ENCODE results near the gene SORCS1.

Gene SORCS1

GRCh38 chr10:106612381-106612780 is 552.1 kb downstream of the SORCS1 start:
- Histone ChIP-seq H3K27ac (ENCODE audit: low read length) (no peak overlapping the region), H3K36me3 (ENCODE audit: control insufficient read depth in 1 of 2, insufficient read depth in 2 of 2, low read length in 2 of 2) (no peaks in the 10 kb centered on the region), H3K27me3 (ENCODE audit: low read depth, low read length) (no peaks in the 10 kb centered on the region), H3K9me3 (ENCODE audit: control insufficient read depth in 1 of 2, low read length in 2 of 2) (no peaks in the 10 kb centered on the region), H3K4me1 (ENCODE audit: control insufficient read depth in 1 of 2, insufficient read depth in 2 of 2, low read length in 2 of 2) (no peaks in the 10 kb centered on the region), H3K4me3 (ENCODE audit: low read depth in 1 of 2, low read length in 2 of 2) (no peak overlapping the region)

- Histone ChIP-seq H3K36me3 (ENCODE audit: control insufficient read depth in 1 of 2, insufficient read depth in 2 of 2, low read length in 2 of 2) (no peaks in the 10 kb centered on the region), H3K9me3 (ENCODE audit: control insufficient read depth in 1 of 2, low read length in 2 of 2) (no peaks in the 10 kb centered on the region), H3K4me3 (ENCODE audit: low read depth in 1 of 2, low read length in 2 of 2) (no peak overlapping the region), H3K4me1 (ENCODE audit: control insufficient read depth in 1 of 2, insufficient read depth in 2 of 2, low read length in 2 of 2) (no peaks in the 10 kb centered on the region), H3K27me3 (ENCODE audit: low read depth, low read length) (no peaks in the 10 kb centered on the region), H3K27ac (ENCODE audit: low read length) (no peak overlapping the region)
Observed at GRCh38 chr10:106609470-106610266, 554.8 kb downstream of the SORCS1 start.

GRCh38 chr10:106608066-106608465 is 556.4 kb downstream of the SORCS1 start:
- no peaks in the 10 kb centered on the region for H3K27me3 ChIP-seq (ENCODE audit: low read depth, low read length)
- no peaks in the 10 kb centered on the region for H3K36me3 ChIP-seq (ENCODE audit: control insufficient read depth in 1 of 2, insufficient read depth in 2 of 2, low read length in 2 of 2)
- no peak overlapping the region for H3K27ac ChIP-seq (ENCODE audit: low read length)
- no peaks in the 10 kb centered on the region for H3K4me1 ChIP-seq (ENCODE audit: control insufficient read depth in 1 of 2, insufficient read depth in 2 of 2, low read length in 2 of 2)
- H3K9me3 ChIP-seq (ENCODE audit: control insufficient read depth in 1 of 2, low read length in 2 of 2), result no peaks in the 10 kb centered on the region
- H3K4me3 ChIP-seq (ENCODE audit: low read depth in 1 of 2, low read length in 2 of 2), result no peak overlapping the region

GRCh38 chr10:106595281-106595680 is 569.2 kb downstream of the SORCS1 start:
- no peaks in the 10 kb centered on the region for H3K36me3 ChIP-seq (ENCODE audit: control insufficient read depth in 1 of 2, insufficient read depth in 2 of 2, low read length in 2 of 2)

GRCh38 chr10:106593876-106594275 is 570.6 kb downstream of the SORCS1 start:
- Histone ChIP-seq H3K4me3 (ENCODE audit: low read depth in 1 of 2, low read length in 2 of 2) (no peak overlapping the region), H3K4me1 (ENCODE audit: control insufficient read depth in 1 of 2, insufficient read depth in 2 of 2, low read length in 2 of 2) (no peaks in the 10 kb centered on the region), H3K27ac (ENCODE audit: low read length) (no peak overlapping the region), H3K27me3 (ENCODE audit: low read depth, low read length) (no peaks in the 10 kb centered on the region), H3K9me3 (ENCODE audit: control insufficient read depth in 1 of 2, low read length in 2 of 2) (no peaks in the 10 kb centered on the region), H3K36me3 (ENCODE audit: control insufficient read depth in 1 of 2, insufficient read depth in 2 of 2, low read length in 2 of 2) (no peaks in the 10 kb centered on the region)

More at GRCh38 chr10:106595281-106595680, 569.2 kb downstream of the SORCS1 start:
- Histone ChIP-seq H3K4me3 (ENCODE audit: low read depth in 1 of 2, low read length in 2 of 2) (no peak overlapping the region), H3K9me3 (ENCODE audit: control insufficient read depth in 1 of 2, low read length in 2 of 2) (no peaks in the 10 kb centered on the region), H3K4me1 (ENCODE audit: control insufficient read depth in 1 of 2, insufficient read depth in 2 of 2, low read length in 2 of 2) (no peaks in the 10 kb centered on the region), H3K27me3 (ENCODE audit: low read depth, low read length) (no peaks in the 10 kb centered on the region), H3K27ac (ENCODE audit: low read length) (no peak overlapping the region)

GRCh38 chr10:106592396-106592795 is 572.1 kb downstream of the SORCS1 start:
- no peaks in the 10 kb centered on the region for H3K27me3 ChIP-seq (ENCODE audit: low read depth, low read length)
- no peaks in the 10 kb centered on the region for H3K9me3 ChIP-seq (ENCODE audit: control insufficient read depth in 1 of 2, low read length in 2 of 2)
- H3K36me3 ChIP-seq (ENCODE audit: control insufficient read depth in 1 of 2, insufficient read depth in 2 of 2, low read length in 2 of 2), result no peaks in the 10 kb centered on the region
- no peak overlapping the region for H3K4me3 ChIP-seq (ENCODE audit: low read depth in 1 of 2, low read length in 2 of 2)
- no peaks in the 10 kb centered on the region for H3K4me1 ChIP-seq (ENCODE audit: control insufficient read depth in 1 of 2, insufficient read depth in 2 of 2, low read length in 2 of 2)
- H3K27ac ChIP-seq (ENCODE audit: low read length), result no peak overlapping the region

GRCh38 chr10:106582291-106582690 is 582.2 kb downstream of the SORCS1 start:
- Histone ChIP-seq H3K4me1 (ENCODE audit: control insufficient read depth in 1 of 2, insufficient read depth in 2 of 2, low read length in 2 of 2) (no peaks in the 10 kb centered on the region), H3K9me3 (ENCODE audit: control insufficient read depth in 1 of 2, low read length in 2 of 2) (no peaks in the 10 kb centered on the region), H3K36me3 (ENCODE audit: control insufficient read depth in 1 of 2, insufficient read depth in 2 of 2, low read length in 2 of 2) (no peaks in the 10 kb centered on the region), H3K4me3 (ENCODE audit: low read depth in 1 of 2, low read length in 2 of 2) (no peak overlapping the region), H3K27ac (ENCODE audit: low read length) (no peak overlapping the region), H3K27me3 (ENCODE audit: low read depth, low read length) (no peaks in the 10 kb centered on the region)

GRCh38 chr10:106577756-106578155 is 586.8 kb downstream of the SORCS1 start:
- Histone ChIP-seq H3K4me3 (ENCODE audit: low read depth in 1 of 2, low read length in 2 of 2) (no peak overlapping the region), H3K4me1 (ENCODE audit: control insufficient read depth in 1 of 2, insufficient read depth in 2 of 2, low read length in 2 of 2) (no peaks in the 10 kb centered on the region), H3K36me3 (ENCODE audit: control insufficient read depth in 1 of 2, insufficient read depth in 2 of 2, low read length in 2 of 2) (no peaks in the 10 kb centered on the region), H3K9me3 (ENCODE audit: control insufficient read depth in 1 of 2, low read length in 2 of 2) (no peaks in the 10 kb centered on the region), H3K27ac (ENCODE audit: low read length) (no peak overlapping the region), H3K27me3 (ENCODE audit: low read depth, low read length) (no peaks in the 10 kb centered on the region)

GRCh38 chr10:106577266-106577665 is 587.2 kb downstream of the SORCS1 start:
- Histone ChIP-seq H3K4me1 (ENCODE audit: control insufficient read depth in 1 of 2, insufficient read depth in 2 of 2, low read length in 2 of 2) (no peaks in the 10 kb centered on the region), H3K9me3 (ENCODE audit: control insufficient read depth in 1 of 2, low read length in 2 of 2) (no peaks in the 10 kb centered on the region), H3K36me3 (ENCODE audit: control insufficient read depth in 1 of 2, insufficient read depth in 2 of 2, low read length in 2 of 2) (no peaks in the 10 kb centered on the region), H3K27ac (ENCODE audit: low read length) (no peak overlapping the region), H3K4me3 (ENCODE audit: low read depth in 1 of 2, low read length in 2 of 2) (no peak overlapping the region), H3K27me3 (ENCODE audit: low read depth, low read length) (no peaks in the 10 kb centered on the region)

GRCh38 chr10:106576534-106576933 is 588.0 kb downstream of the SORCS1 start:
- no peaks in the 10 kb centered on the region for H3K36me3 ChIP-seq (ENCODE audit: control insufficient read depth in 1 of 2, insufficient read depth in 2 of 2, low read length in 2 of 2)
- no peaks in the 10 kb centered on the region for H3K27me3 ChIP-seq (ENCODE audit: low read depth, low read length)
- no peak overlapping the region for H3K27ac ChIP-seq (ENCODE audit: low read length)
- H3K4me3 ChIP-seq (ENCODE audit: low read depth in 1 of 2, low read length in 2 of 2), result no peak overlapping the region
- no peaks in the 10 kb centered on the region for H3K4me1 ChIP-seq (ENCODE audit: control insufficient read depth in 1 of 2, insufficient read depth in 2 of 2, low read length in 2 of 2)
- H3K9me3 ChIP-seq (ENCODE audit: control insufficient read depth in 1 of 2, low read length in 2 of 2), result no peaks in the 10 kb centered on the region

- no peak overlapping the region for H3K27ac ChIP-seq (ENCODE audit: low read length)
- H3K4me3 ChIP-seq (ENCODE audit: low read depth in 1 of 2, low read length in 2 of 2), result no peak overlapping the region
- no peaks in the 10 kb centered on the region for H3K36me3 ChIP-seq (ENCODE audit: control insufficient read depth in 1 of 2, insufficient read depth in 2 of 2, low read length in 2 of 2)
- no peaks in the 10 kb centered on the region for H3K9me3 ChIP-seq (ENCODE audit: control insufficient read depth in 1 of 2, low read length in 2 of 2)
- H3K27me3 ChIP-seq (ENCODE audit: low read depth, low read length), result no peaks in the 10 kb centered on the region
- no peaks in the 10 kb centered on the region for H3K4me1 ChIP-seq (ENCODE audit: control insufficient read depth in 1 of 2, insufficient read depth in 2 of 2, low read length in 2 of 2)
Observed at GRCh38 chr10:106573106-106573505, 591.4 kb downstream of the SORCS1 start.
